Measurements from ENCODE around the gene RAB6B.

RAB6B gene

DNA sequence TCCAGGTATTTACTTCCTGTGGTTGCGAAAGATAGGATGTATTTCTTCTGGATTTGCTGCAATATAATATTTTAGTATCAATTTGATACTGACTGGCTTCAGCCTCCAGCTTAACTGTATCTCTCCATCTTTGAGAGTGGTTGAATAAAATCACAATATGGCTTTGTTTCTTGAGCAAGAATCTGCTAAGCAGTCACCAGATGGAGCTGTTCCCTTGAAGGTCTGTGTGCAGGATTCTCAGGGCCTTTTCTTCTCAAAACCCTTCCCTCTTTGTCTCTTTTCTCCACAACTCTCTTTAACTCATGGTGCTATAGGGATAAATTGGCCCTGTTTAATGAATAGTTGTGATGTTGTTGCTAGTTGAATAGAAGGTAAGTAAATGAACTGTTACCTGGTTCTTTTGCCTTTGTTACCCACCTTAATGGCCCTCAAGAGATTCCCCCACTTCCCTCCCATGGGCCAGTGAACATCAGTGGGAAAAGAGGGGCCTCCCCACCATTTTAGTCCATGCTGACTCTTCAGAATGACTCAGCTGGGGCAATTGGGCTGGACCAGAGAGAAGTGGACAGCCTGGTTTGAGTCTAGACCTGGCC lies 34.8 kb upstream of the RAB6B start:
- peak; percentile 78 for DNase-seq

- DNase-seq = no peak
These were observed 33.4 kb upstream of the RAB6B start for GRCh38 chr3:133928903-133929607.

GRCh38 chr3:133928136-133928893 lies 32.6 kb upstream of the RAB6B start:
- no peak for DNase-seq

GRCh38 chr3:133927540-133928066 lies 31.9 kb upstream of the RAB6B start:
- DNase-seq = peak; percentile 22

DNA sequence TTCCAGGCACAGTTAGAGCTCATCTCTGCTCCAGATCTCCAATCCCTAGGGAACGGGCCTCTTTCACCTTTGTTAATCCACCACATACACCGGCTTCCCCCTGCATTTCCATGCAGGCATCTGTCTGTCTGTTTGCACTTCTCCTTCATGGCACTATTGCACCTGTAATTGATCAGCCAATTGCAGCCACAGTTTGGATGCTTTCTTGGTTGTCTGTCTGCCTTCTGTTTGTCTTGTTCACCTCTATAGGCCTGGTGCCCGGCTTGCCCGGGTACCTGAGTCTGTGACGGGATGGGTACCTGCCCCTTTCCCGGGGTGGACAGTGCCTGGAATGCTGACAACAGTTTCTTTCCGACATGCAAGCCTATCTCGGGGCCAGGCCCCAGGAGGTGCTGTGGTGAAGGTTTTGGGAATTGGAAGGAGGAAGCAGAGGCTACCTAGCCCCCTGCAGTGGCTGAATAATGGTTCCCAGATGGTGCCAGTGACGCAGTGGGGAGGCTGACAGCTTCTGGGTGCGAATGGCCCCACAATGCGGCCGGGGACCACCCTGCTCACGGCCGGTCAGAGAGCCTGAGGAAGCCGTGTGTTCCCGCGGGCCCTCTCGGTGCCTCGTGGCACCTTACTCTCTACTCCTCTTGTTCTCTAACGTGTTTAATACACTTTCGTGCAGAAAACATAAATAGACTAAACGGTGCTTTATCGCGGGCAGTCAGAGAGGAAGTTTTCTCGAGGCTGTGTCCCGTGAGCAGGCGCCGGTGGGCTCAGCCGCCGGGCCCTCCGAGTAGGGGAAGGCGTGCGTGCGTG lies 31.3 kb upstream of the RAB6B start:
- no peak for DNase-seq

GRCh38 chr3:133925960-133926735 lies 30.5 kb upstream of the RAB6B start:
- no peak for DNase-seq

DNA sequence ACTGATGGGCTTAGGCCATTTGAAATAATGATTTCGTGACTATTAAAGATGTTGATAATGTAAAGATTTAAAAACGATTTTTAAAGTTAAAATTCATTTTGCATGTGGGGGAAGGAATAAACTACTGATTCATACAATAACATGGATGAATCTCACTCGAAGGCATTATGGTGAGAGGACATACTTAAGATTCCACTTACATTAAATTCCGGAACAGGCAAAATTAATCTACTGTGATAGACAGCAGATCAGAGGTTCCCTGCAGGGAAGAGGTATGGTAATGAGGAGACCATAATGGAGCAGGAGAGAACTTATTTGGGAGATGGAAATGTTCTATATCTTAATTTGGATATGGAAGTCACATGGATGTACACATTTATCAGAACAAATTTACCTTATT lies 28.4 kb upstream of the RAB6B start:
- DNase-seq = no peak

DNA sequence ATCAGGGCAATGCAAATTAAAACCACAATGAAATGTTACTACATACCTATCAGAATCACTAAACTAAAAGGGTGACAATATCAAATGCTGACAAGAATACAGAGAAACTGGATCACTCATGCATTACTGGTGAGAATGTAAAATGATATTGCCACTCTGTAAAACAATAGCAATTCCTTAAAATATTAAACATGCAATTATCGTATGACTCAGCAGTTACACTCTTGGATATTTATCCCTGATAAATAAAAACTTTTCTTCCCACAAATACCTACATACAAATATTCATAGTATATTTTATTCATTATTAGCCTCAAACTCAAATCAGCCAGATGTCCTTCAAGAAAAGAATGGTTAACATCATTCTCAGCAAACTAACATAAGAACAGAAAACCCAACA lies 25.9 kb upstream of the RAB6B start:
- DNase-seq = no peak

- DNase-seq = no peak
These were observed 21.5 kb upstream of the RAB6B start for GRCh38 chr3:133917144-133917543.

- DNase-seq = no peak
These were observed 20.3 kb upstream of the RAB6B start for GRCh38 chr3:133915685-133916658.

- DNase-seq = no peak
These were observed 19.3 kb upstream of the RAB6B start for GRCh38 chr3:133914839-133915600.

GRCh38 chr3:133910422-133910821 lies 14.7 kb upstream of the RAB6B start:
- peak; percentile 3 for DNase-seq

DNA sequence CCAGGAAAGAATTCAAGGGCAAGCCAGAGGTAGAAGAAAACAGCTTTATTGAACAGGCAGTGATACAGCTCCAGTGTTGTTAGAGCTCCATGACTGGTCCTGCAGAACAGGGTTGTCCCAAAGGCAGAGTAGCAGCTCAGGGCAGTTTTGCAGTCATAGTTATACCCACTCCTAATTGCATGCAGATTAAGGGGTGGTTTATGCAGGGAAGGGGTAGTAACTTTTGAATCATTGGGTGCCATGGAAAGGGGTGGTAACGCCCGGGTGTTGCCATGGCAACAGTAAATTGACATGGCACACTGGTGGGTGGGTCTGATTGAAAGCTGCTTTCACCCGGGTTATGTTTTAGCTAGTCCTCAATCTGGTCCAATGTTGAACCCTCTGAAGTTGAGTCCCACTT lies 9.7 kb upstream of the RAB6B start:
- DNase-seq = no peak

- DNase-seq = no peak
These were observed 6.2 kb upstream of the RAB6B start for GRCh38 chr3:133901847-133902246.

DNA sequence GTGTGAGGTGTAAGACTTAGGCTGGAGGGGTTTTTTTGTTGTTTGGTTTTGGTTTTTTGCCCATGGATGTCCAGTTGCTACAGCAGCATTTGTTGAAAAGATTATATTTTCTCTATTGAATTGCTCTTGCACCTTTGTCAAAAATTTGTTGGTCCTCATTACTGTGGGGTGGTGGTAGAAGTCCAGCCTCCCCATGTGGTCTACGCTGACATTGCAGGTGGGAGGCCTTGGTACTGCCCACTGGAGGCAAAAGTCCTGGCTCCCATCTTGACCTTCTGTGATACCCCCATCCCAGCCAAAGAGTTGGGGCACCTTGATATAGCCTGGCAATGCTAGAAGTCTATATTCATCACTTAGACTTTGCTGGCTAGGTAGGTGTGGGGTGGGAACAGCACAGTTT lies 5.4 kb upstream of the RAB6B start:
- DNase-seq = no peak

DNA sequence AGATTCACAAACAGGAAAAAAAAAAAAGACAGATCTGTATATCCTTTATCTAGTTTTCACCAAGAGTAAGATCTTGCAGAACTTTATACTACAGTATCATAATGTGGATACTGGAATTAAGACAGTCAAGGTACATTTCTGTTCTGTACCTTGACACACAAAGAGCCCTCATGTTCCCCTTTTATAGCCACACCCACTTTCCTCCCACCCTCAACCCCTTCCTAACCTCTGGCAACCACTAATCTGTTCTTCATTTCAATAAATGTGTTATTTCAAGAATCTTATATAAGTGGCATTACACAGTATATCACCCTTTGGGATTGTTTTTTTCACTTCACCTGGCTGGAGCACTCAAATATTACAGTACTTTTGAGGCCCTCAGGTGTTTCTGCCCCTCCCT lies 3.6 kb upstream of the RAB6B start:
- DNase-seq = no peak

DNA sequence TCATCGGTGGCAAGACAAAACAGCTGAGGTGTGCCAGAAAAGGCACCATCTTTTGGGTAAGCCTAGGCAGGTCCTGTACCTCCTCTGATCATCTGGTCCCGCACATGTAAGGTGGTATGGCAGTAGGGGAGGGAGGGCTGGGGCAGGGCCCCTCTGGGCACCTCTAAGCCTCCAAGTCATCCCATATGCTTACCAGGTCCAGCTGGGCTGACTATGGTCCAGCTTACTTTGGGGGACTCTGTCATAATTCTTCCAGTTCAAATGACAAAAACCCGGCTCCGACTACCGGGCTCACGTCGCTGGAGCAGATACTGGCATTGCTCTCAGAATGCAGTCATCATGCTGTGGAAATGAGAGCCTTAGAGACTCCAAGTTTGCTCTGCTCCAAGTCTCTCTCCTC lies 1.9 kb upstream of the RAB6B start:
- DNase-seq = no peak

DNA sequence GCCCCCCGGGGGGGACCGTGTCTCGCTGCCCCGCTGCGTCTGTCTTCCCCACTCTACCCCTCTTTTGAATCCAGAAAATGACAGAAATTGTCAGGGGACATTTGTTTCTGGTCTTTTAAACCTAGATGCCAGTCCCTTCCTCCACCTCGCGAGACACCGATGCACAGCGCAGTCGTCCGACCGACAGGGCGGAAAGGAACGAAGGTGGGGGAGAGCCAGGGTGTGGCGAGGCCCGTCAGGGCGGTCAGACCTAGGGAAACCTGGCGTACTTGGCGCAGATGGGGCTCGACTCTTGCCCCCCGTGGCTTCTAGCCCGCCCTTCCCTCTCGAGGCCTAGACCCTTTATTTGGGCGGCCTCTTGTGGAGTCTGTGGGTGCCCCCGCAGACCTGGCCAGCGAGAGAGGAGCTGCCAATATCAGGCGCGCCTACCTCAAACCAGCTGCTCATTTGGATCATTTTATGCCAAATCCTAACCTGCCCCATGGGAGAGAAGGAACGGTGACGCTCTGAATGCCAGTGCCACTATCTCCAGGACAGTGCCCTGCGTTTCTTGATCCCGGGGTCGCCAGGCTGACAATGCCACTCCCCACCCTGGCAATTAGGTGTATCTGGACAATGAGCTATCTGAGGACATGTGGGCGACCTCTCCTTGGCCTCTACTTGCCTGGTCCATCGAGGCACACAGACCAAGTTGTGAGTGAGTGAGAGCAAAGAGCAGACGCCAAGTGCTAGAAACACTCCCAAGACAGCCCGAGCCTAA lies 500 bp upstream of the RAB6B start:
- DNase-seq = no peak
